GM18909 (cell line): ENCODE results near the gene LUM.

Source experiments
- ATAC-seq: cut with Tn5 transposase; IDR thresholded peaks from one replicate; pipeline ENCODE4 v1.9.1; 2021; ENCODE audit warnings: mild to moderate bottlenecking; ENCODE audit not compliant: unreplicated experiment, poor library complexity

Gene LUM

GRCh38 chr12:91078501-91078900 is 32.8 kb downstream of the LUM start:
- ATAC-seq = no peak

DNA sequence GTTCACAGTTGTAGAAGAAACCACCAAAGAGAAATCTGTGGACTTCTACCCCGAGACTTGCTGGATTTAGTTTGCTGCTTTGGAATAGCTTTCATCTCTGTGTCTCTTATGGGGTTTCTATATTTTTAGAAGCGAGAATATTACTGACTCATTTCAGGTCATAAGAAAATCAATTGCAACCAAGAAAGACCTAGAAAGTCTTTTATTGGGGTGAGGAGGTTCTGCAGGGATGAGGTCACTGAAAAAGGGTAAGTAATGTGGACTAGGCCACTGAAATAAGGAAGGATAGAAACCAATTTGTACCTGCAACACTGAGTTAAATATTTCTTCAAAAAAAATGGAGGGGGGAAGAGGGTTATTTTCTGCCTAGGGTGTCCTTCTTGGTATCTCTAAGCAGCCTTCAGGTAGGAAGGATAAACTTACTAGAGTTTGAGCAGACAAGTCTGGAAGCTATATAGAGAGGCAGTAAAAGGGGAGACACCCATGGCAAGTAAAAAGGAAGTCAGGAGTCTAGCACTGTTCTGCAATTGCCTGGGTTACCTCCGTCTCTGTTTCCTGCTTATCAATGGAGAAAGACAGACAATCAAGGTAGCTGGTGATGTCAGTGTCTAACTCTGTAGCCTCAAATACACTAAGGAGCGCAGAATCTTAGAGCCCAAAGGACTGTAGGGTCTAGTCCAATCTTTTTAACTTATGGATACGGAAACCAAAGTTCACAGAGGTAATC is 33.9 kb downstream of the LUM start:
- no peak for ATAC-seq

DNA sequence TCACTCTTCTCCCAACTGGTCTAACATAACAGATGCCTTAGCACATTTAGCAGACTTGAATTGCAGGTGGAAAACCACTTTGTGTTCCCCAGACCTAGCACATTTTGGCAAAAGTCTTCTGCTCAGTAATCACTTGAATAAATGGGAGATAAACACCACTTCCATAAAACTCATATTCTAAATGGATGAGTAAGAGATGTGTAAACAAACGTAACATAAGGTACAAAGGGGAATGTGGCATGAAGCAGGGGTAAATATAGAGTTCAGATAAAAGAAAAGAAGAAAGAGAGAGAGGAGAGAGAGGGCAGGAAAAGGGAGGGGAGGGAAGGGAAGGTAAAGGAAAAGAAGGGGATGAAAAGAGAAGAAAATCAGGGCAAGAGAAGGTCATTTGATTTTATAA is 36.4 kb downstream of the LUM start:
- no peak for ATAC-seq

DNA sequence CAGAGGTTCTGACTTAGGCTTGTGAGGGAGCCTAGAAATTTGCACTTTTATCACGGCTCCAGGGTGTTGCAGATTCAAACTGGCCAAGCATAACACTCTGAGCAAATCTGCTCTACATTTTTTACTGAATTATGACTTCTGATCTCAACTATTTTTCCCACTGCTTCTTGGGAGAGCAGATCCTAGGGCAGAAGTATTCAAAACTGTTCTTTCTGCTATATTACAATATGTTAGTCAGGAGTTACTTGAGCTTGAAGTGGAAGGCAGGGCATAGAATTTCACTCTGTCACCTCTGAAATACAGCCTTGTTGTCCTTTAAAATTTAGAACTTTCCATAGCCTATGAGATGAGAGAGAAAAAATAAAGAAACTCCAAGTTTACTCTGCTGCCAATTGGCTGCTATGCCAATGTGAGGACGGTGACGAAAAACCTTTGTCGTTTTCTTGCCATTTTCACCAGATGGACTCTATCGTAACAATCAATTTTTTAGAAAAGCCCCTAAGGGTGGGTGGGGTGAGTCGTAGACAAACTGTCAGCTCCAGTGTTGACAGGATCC is 37.1 kb downstream of the LUM start:
- no peak for ATAC-seq

- ATAC-seq = no peak
Observed at GRCh38 chr12:91073426-91073825, 37.9 kb downstream of the LUM start.

DNA sequence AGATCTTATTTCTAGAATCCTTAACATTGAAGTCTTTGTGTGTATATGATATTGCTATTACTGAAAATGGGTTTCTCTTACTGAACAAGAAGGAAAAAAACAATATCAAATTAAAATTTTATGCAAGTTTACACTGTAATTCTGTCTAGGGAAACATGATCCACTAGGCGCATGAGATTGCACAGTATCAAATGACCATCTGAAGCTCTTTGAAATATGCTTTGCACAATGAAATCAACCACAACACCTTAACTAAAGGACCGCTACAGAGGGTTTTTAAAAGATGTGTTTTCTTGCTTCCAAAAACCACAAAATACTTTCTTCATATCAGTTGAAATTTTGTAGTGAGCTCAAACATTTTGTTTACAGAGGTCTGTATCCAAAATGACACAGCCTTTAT is 38.4 kb downstream of the LUM start:
- no peak for ATAC-seq

DNA sequence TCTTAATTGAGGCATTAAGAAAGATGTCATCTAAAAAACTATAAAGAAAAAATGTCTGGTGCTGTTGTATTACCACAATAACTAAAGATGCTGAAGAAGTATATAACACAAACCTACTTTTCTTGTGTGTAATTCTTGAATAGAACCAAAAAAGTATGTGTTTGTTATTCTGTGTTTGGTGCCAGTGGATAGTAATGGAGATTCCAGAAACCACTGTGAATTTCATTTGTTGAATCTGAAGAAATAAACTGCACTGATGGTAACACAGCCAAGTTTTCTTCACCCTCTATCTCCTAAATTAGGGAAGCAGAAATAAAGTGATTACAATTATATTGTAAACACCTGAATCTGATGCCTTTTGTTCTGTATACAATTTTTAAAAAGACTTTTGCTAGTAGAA is 40.4 kb downstream of the LUM start:
- no peak for ATAC-seq

GRCh38 chr12:91065396-91065795 is 45.9 kb downstream of the LUM start:
- no peak for ATAC-seq

DNA sequence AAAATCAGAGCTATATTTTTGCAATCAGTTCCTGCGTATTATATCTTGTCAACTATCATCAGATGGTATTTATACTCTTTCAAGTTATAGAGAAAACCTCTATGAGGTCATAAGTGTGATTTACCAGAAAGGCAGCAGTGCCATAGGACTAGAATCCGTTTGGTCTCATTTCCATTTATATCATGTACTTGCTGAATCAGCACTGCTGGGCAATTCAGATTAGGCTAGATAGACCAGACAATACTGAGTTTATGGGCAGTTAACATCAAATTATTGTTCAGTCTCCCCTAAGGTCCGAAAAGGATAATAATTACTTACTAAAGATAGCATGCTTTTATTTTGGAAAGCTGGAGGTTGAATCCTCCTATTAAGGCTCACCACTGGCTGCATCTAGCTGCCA is 46.7 kb downstream of the LUM start:
- ATAC-seq = no peak

DNA sequence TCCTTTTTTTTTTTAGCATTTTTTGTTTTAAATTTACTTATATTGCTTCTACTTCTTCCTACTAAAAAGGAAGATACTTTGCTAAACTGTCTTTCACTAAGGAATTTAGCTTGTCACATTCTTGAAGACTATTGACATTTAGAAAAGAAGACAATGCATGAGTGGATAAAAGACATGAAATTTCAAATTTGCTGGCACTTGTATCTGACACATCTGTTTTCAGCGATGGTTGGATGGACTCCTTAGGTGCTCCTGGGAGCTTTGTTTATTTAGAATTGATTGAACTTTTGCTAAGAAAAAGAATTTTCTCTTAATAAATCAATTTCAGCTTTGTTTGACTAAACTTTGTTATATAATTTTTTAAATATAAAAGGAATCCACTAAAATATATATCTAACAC is 50.2 kb downstream of the LUM start:
- no peak for ATAC-seq

DNA sequence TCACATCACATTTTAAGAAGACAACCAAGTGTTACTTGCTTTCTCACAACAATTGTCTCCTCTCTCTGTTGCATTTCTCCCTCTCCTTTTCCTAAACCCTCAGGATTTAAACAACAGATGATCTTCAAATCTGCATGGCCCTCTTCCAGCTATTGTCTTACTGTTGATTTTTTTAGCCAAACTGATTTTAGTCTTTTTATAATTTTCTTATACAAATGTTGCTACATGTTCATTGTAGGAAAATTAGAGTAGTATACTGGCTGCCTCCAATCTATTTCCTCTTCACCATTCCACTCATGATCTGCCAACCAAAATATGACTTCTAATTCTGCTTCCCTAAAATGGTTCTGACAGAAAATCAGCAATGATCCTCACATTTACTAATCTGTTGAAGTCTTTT is 52.1 kb downstream of the LUM start:
- no peak for ATAC-seq

GRCh38 chr12:91058786-91059185 is 52.5 kb downstream of the LUM start:
- no peak for ATAC-seq

DNA sequence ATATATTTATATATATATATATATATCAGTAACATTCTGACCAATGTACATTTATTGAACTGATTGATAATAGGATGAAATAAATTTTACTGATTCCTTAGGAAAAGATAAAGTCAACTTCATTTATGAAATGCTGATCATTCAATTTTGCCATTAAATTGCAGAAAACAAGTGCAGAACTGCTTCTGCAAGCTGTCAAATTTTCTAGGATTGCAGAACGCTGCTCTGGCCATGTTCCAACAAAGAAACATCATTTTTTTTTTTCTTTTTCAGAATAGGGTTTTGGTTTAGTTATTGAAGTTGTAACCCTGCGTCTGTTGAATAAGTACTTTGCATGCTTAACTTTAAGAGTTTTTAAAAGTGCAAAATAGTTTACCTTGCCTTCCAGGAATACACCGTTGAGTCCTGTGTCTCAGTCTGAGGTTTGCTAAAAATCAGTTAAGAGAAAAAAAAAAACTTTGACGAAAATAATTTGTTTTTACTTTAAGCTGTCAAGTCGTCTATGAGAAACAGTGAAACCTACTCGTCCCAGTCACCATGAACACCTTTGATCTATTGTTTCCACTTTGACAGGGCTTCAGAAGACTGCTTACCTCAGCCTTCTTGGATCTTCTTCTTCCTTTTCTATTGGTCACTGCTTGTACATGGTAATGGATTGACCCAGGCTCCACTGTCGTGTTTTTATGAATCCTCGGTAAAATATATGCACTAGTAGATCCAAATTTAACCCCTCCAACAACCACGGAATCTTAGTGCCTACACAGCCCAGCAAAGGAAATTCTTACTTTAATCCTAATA is 53.7 kb downstream of the LUM start, which contains the start of gene KERA:
TSS of gene KERA (minus strand) at position 657 of the 798 bp plus-strand sequence. CDS start 1,743 bp downstream, outside the sequence.
- ATAC-seq = no peak

GRCh38 chr12:91056488-91056887 is 54.8 kb downstream of the LUM start:
- no peak for ATAC-seq

DNA sequence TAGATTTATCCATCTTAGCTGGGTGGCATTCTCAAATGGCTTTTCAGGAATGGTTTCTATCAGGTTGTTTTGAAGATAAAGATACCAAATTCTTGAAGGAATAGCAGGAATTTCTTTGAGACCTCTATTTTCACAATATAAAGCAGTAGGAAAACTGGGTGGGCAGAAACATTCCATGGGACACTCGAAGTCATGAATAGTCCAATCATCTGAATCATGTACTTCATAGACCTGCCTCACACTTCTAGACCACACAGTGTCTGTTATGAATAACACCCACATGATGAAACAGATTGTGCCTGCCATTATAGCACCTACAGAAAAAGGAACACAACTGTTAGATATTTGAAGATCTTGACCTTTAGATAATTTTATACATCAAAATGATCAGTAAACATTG is 55.3 kb downstream of the LUM start:
- no peak for ATAC-seq

DNA sequence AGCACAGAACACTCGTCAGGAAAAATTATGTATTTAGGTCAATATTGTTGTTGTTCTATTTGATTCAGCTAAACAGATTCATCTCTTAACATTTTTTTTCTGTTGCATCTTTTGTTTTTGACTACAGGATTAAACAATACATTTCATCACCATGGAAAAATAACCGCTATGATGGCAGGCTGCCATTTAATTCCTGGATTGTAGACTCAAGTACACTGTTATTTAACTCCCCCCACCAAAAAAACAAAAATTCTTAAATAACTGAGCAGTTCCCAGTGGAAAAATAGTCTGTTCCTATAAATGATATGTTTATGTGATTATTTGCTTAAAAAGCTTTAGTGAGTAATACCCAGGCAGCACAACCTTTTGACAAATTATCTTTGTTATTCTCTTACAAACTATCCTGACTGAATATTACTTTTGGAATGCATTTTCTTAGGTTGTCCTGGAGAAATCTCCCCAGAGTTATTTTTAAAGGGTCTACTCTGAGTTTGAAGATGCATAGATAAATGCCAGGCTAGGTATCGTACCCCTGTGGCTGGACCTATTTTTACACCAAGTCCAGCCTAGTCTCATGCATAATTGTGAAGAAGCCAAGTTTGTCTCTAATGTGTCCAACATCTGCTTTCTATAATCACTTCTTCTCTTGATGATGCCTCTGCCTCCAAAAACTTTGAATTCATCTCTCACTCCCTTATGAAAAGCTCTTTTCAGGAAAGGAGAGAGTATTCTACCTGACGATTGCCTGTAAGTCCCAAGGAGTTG is 57.2 kb downstream of the LUM start:
- no peak for ATAC-seq
